CD8-positive, alpha-beta memory T cell (primary cell): ENCODE data around the gene SLC41A2. TPM values are rescaled to one million over a fixed set of nuclear protein-coding genes. Genes with fewer than 3 reads are reported as not detected.

Experiments used
- CTCF ChIA-PET: fragments of 350-600 bp; sonication (Branson Sonifier 250); formaldehyde crosslinking; loops from one replicate; lab custom pipeline; 2021; ENCODE audit warnings: antibody characterized with exemption; lab: Charles Lee
- POLR2A ChIA-PET: fragments of 350-600 bp; sonication (Branson Sonifier 250); formaldehyde crosslinking; loops from one replicate; lab custom pipeline; 2021; ENCODE audit warnings: antibody characterized with exemption; lab: Charles Lee
- DNase-seq, 5 donors: peaks; one replicate each; pipeline versions ENCODE4 v3.0.0 to v3.0.0-alpha.2; 2020 to 2022; ENCODE audit warnings: mixed read lengths in 1 of 5
- H3K27ac ChIP-seq: one replicate; pipeline ENCODE4 v1.7.0; 2013; ENCODE audit warnings: low read depth, mild to moderate bottlenecking, low read length, moderate library complexity
- H3K27me3 ChIP-seq: 2 replicates; pipeline ENCODE4 v1.7.0; 2013; ENCODE audit warnings: low read length, mild to moderate bottlenecking; ENCODE audit not compliant: insufficient read depth, poor library complexity, severe bottlenecking
- H3K36me3 ChIP-seq: 2 replicates; pipeline ENCODE4 v1.7.0; 2013; ENCODE audit warnings: mild to moderate bottlenecking, low read length, moderate library complexity; ENCODE audit not compliant: insufficient read depth
- H3K4me1 ChIP-seq: 2 replicates; pipeline ENCODE4 v1.7.0; 2013; ENCODE audit warnings: mild to moderate bottlenecking, low read length, moderate library complexity; ENCODE audit not compliant: insufficient read depth
- H3K4me3 ChIP-seq: 2 replicates; pipeline ENCODE4 v1.7.0; 2013; ENCODE audit warnings: mild to moderate bottlenecking, low read length
- H3K9me3 ChIP-seq: 2 replicates; pipeline ENCODE4 v1.7.0; 2013; ENCODE audit warnings: mild to moderate bottlenecking, low read length
- H3K27ac Mint-ChIP-seq, 8 donors: one replicate each; pipeline ENCODE4 v1.8.0; 2020 to 2021; ENCODE audit warnings: mixed read lengths in 8 of 8, mild to moderate bottlenecking in 6 of 8, inconsistent platforms in 3 of 8, moderate library complexity in 3 of 8
- H3K27me3 Mint-ChIP-seq, 2 donors: one replicate each; pipeline ENCODE4 v1.8.0; 2020 to 2021; ENCODE audit warnings: mixed read lengths in 2 of 2, mild to moderate bottlenecking in 1 of 2, moderate library complexity in 1 of 2
- H3K36me3 Mint-ChIP-seq, 3 donors: one replicate each; pipeline ENCODE4 v1.8.0; 2020 to 2021; ENCODE audit warnings: mixed read lengths in 3 of 3, inconsistent platforms in 1 of 3, mild to moderate bottlenecking in 1 of 3
- H3K4me1 Mint-ChIP-seq, 3 donors: one replicate each; pipeline ENCODE4 v1.8.0; 2020 to 2021; ENCODE audit warnings: mixed read lengths in 3 of 3, inconsistent platforms in 1 of 3, mild to moderate bottlenecking in 1 of 3
- H3K4me3 Mint-ChIP-seq, 7 donors: one replicate each; pipeline ENCODE4 v1.8.0; 2020 to 2021; ENCODE audit warnings: mixed read lengths in 7 of 7, mild to moderate bottlenecking in 6 of 7, moderate library complexity in 4 of 7, inconsistent platforms in 2 of 7
- H3K9me3 Mint-ChIP-seq, 5 donors: one replicate each; pipeline ENCODE4 v1.8.0; 2020 to 2022; ENCODE audit warnings: mixed read lengths in 5 of 5, mild to moderate bottlenecking in 3 of 5, moderate library complexity in 2 of 5, inconsistent platforms in 1 of 5
- polyA plus RNA-seq: library from polyadenylated mRNA; unstranded; fragments of 300-500 nt; fragmentation: Illumina TruSeq; gene quantifications from one replicate; pipeline ENCODE4 v1.2.3, GENCODE V29; 2021
- total RNA-seq, 2 experiments: library from RNA; stranded (reverse); gene quantifications; one replicate each; pipeline ENCODE4 v1.2.3, GENCODE V29; 2021

The SLC41A2 gene
- total and polyA plus RNA-seq, 3 experiments from 2014 or later: 5.9 to 6.8 TPM; not detected in 1

GRCh38 chr12:104921340-104921739, 36.8 kb downstream of the SLC41A2 start:
- Mint-ChIP-seq H3K36me3 (peaks cover 0 to 22% (median 2%) of the 10 kb centered on the region in 3 donors), H3K27ac (peak overlapping the region in 1 of 8 donors; percentile 61), H3K4me3 (no peak overlapping the region), H3K4me1 (no peaks in the 10 kb centered on the region), H3K27me3 (no peaks in the 10 kb centered on the region), H3K9me3 (peaks cover 11 to 18% (median 13%) of the 10 kb centered on the region in 5 donors)
- Histone ChIP-seq H3K36me3 (no peaks in the 10 kb centered on the region), H3K27ac (no peak overlapping the region), H3K9me3 (no peaks in the 10 kb centered on the region), H3K4me3 (no peak overlapping the region), H3K27me3 (no peaks in the 10 kb centered on the region), H3K4me1 (no peaks in the 10 kb centered on the region)
- no peak for DNase-seq
- POLR2A ChIA-PET: no interaction called here
- CTCF ChIA-PET: interaction anchor here (1.8 kb wide), 1 partner anchor 540 kb away, joined by 4 read pairs; no protein-coding TSS in a partner anchor

GRCh38 chr12:104911942-104912341, 46.1 kb downstream of the SLC41A2 start:
- peaks cover 0 to 6% of the 10 kb centered on the region in 2 donors for H3K27me3 Mint-ChIP-seq

GRCh38 chr12:104910196-104910840, 47.8 kb downstream of the SLC41A2 start:
- Mint-ChIP-seq H3K9me3 (no peaks in the 10 kb centered on the region), H3K27me3 (peaks cover 0 to 6% of the 10 kb centered on the region in 2 donors), H3K27ac (no peak overlapping the region), H3K4me1 (no peaks in the 10 kb centered on the region), H3K36me3 (no peaks in the 10 kb centered on the region), H3K4me3 (no peak overlapping the region)
- no peaks in the 10 kb centered on the region for H3K9me3 ChIP-seq
- no peak for DNase-seq
- POLR2A ChIA-PET: no interaction called here
- H3K4me3 ChIP-seq: no peak overlapping the region
- CTCF ChIA-PET: no interaction called here
- no peak overlapping the region for H3K27ac ChIP-seq
- H3K36me3 ChIP-seq: no peaks in the 10 kb centered on the region
- H3K27me3 ChIP-seq: no peaks in the 10 kb centered on the region
- H3K4me1 ChIP-seq: no peaks in the 10 kb centered on the region

More at GRCh38 chr12:104911942-104912341, 46.1 kb downstream of the SLC41A2 start:
- DNase-seq: no peak
- no peaks in the 10 kb centered on the region for H3K36me3 ChIP-seq
- no peak overlapping the region for H3K27ac Mint-ChIP-seq
- no peaks in the 10 kb centered on the region for H3K27me3 ChIP-seq
- no peaks in the 10 kb centered on the region for H3K4me1 Mint-ChIP-seq
- H3K4me3 ChIP-seq: no peak overlapping the region
- H3K36me3 Mint-ChIP-seq: no peaks in the 10 kb centered on the region
- H3K4me1 ChIP-seq: no peaks in the 10 kb centered on the region
- no peaks in the 10 kb centered on the region for H3K9me3 ChIP-seq
- no peak overlapping the region for H3K27ac ChIP-seq
- ChIA-PET CTCF (no interaction called here), POLR2A (no interaction called here)
- no peaks in the 10 kb centered on the region for H3K9me3 Mint-ChIP-seq
- no peak overlapping the region for H3K4me3 Mint-ChIP-seq

GRCh38 chr12:104909761-104910160, 48.3 kb downstream of the SLC41A2 start:
- ChIA-PET CTCF (no interaction called here), POLR2A (no interaction called here)
- DNase-seq: no peak
- Histone ChIP-seq H3K36me3 (no peaks in the 10 kb centered on the region), H3K4me1 (no peaks in the 10 kb centered on the region), H3K9me3 (no peaks in the 10 kb centered on the region), H3K27ac (no peak overlapping the region), H3K27me3 (no peaks in the 10 kb centered on the region), H3K4me3 (no peak overlapping the region)
- Mint-ChIP-seq H3K4me3 (no peak overlapping the region), H3K36me3 (no peaks in the 10 kb centered on the region), H3K27me3 (peaks cover 0 to 6% of the 10 kb centered on the region in 2 donors), H3K4me1 (no peaks in the 10 kb centered on the region), H3K9me3 (no peaks in the 10 kb centered on the region), H3K27ac (no peak overlapping the region)

Other genes starting within 250 kb of the SLC41A2 start
- 10 to 100 TPM; 25.8 to 27.8 TPM for gene NOPCHAP1, start 28.0 kb upstream of the SLC41A2 start, total RNA-seq
- 16.6 TPM for gene NOPCHAP1, start 28.0 kb upstream of the SLC41A2 start, polyA plus RNA-seq
- gene ALDH1L2, start 126.2 kb upstream of the SLC41A2 start, total RNA-seq: under 1 TPM; 0.69 to 0.72 TPM
- not detected for gene ALDH1L2, start 126.2 kb upstream of the SLC41A2 start, polyA plus RNA-seq
- gene WASHC4, start 149.4 kb upstream of the SLC41A2 start, total RNA-seq: 10 to 100 TPM; 34.3 to 37.8 TPM
- gene WASHC4, start 149.4 kb upstream of the SLC41A2 start, polyA plus RNA-seq: 24.6 TPM